Liver (tissue), 3 donors: ENCODE data around the gene ITPKA.

Experiments
- HNF4G ChIP-seq: IDR thresholded peaks from 2 replicates; pipeline ENCODE4 v1.6.1; 2016; ENCODE audit warnings: antibody characterized with exemption
- SP1 ChIP-seq: IDR thresholded peaks from 2 replicates; pipeline ENCODE4 v1.6.1; 2018; ENCODE audit warnings: antibody characterized with exemption, mild to moderate bottlenecking
- TAF1 ChIP-seq: conservative IDR thresholded peaks from 2 replicates; pipeline ENCODE4 v1.6.1; 2016; ENCODE audit warnings: antibody characterized with exemption, mild to moderate bottlenecking
- YY1 ChIP-seq: IDR thresholded peaks from 2 replicates; pipeline ENCODE4 v1.6.1; 2016; ENCODE audit warnings: antibody characterized with exemption, mild to moderate bottlenecking
- TF ChIP-seq, protein P1 (sequence below): IDR thresholded peaks from 2 replicates; pipeline ENCODE4 v1.6.1; 2016; ENCODE audit warnings: antibody characterized with exemption
- TF ChIP-seq, protein P2 (sequence below): fragments of 150-350 bp; IDR thresholded peaks from 2 replicates; pipeline ENCODE4 v1.5.1; 2017; ENCODE audit warnings: improper control_type of control experiment, low read depth, low read length; ENCODE audit not compliant: missing input control
- TF ChIP-seq, protein P3 (sequence below): IDR thresholded peaks from 2 replicates; pipeline ENCODE4 v1.6.1; 2016; ENCODE audit warnings: antibody characterized with exemption, mild to moderate bottlenecking
- TF ChIP-seq, protein P4 (sequence below): IDR thresholded peaks from 2 replicates; pipeline ENCODE4 v1.6.1; 2016; ENCODE audit warnings: antibody characterized with exemption
- donor health status: healthy.
- donor health status: healthy.

DNA sequence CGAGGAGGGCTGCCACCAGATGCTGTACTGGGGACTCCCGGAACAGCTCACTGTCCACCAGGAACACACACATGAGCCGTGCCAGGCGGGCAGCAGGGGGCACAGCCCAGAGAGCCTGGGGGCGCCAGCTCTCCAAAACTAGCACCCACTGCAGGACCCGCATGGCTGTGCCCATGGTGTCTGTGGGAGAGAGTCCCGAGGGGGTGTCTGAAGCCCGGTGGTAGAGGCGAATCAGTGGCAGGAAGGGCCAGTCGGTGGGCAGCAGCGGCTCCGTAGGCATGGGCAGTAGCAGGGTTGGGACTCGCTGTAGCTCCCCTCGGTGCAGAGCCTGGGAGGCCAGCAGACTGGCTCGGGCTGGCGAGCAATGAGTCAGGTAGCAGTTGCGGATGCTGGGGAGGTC lies 27.0 kb downstream of the ITPKA start:
- TF ChIP-seq, protein P1, sequence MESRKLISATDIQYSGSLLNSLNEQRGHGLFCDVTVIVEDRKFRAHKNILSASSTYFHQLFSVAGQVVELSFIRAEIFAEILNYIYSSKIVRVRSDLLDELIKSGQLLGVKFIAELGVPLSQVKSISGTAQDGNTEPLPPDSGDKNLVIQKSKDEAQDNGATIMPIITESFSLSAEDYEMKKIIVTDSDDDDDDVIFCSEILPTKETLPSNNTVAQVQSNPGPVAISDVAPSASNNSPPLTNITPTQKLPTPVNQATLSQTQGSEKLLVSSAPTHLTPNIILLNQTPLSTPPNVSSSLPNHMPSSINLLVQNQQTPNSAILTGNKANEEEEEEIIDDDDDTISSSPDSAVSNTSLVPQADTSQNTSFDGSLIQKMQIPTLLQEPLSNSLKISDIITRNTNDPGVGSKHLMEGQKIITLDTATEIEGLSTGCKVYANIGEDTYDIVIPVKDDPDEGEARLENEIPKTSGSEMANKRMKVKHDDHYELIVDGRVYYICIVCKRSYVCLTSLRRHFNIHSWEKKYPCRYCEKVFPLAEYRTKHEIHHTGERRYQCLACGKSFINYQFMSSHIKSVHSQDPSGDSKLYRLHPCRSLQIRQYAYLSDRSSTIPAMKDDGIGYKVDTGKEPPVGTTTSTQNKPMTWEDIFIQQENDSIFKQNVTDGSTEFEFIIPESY, result no peak
- TF ChIP-seq, protein P2, sequence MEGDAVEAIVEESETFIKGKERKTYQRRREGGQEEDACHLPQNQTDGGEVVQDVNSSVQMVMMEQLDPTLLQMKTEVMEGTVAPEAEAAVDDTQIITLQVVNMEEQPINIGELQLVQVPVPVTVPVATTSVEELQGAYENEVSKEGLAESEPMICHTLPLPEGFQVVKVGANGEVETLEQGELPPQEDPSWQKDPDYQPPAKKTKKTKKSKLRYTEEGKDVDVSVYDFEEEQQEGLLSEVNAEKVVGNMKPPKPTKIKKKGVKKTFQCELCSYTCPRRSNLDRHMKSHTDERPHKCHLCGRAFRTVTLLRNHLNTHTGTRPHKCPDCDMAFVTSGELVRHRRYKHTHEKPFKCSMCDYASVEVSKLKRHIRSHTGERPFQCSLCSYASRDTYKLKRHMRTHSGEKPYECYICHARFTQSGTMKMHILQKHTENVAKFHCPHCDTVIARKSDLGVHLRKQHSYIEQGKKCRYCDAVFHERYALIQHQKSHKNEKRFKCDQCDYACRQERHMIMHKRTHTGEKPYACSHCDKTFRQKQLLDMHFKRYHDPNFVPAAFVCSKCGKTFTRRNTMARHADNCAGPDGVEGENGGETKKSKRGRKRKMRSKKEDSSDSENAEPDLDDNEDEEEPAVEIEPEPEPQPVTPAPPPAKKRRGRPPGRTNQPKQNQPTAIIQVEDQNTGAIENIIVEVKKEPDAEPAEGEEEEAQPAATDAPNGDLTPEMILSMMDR, result no peak
- no peak for TF ChIP-seq SP1
- no peak for TF ChIP-seq HNF4G
- TF ChIP-seq, protein P3, sequence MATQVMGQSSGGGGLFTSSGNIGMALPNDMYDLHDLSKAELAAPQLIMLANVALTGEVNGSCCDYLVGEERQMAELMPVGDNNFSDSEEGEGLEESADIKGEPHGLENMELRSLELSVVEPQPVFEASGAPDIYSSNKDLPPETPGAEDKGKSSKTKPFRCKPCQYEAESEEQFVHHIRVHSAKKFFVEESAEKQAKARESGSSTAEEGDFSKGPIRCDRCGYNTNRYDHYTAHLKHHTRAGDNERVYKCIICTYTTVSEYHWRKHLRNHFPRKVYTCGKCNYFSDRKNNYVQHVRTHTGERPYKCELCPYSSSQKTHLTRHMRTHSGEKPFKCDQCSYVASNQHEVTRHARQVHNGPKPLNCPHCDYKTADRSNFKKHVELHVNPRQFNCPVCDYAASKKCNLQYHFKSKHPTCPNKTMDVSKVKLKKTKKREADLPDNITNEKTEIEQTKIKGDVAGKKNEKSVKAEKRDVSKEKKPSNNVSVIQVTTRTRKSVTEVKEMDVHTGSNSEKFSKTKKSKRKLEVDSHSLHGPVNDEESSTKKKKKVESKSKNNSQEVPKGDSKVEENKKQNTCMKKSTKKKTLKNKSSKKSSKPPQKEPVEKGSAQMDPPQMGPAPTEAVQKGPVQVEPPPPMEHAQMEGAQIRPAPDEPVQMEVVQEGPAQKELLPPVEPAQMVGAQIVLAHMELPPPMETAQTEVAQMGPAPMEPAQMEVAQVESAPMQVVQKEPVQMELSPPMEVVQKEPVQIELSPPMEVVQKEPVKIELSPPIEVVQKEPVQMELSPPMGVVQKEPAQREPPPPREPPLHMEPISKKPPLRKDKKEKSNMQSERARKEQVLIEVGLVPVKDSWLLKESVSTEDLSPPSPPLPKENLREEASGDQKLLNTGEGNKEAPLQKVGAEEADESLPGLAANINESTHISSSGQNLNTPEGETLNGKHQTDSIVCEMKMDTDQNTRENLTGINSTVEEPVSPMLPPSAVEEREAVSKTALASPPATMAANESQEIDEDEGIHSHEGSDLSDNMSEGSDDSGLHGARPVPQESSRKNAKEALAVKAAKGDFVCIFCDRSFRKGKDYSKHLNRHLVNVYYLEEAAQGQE, result no peak
- TF ChIP-seq YY1, result no peak
- TF ChIP-seq, protein P4, sequence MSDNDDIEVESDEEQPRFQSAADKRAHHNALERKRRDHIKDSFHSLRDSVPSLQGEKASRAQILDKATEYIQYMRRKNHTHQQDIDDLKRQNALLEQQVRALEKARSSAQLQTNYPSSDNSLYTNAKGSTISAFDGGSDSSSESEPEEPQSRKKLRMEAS, result no peak
- no peak for TF ChIP-seq TAF1
